ENCODE results near the gene CXADR. TPM values are rescaled to one million over a fixed set of nuclear protein-coding genes. Genes with fewer than 3 reads are reported as not detected.

Gene CXADR
- total RNA-seq, 1 experiment from 2014 or later = 51.7 TPM

GRCh38 chr21:17554679-17555465, 42.0 kb downstream of the CXADR start:
- Mint-ChIP-seq H3K4me3 (ENCODE audit: low read depth, unreplicated experiment) (no peak overlapping the region), H3K36me3 (ENCODE audit: insufficient read depth, unreplicated experiment) (peaks cover 4% of the 10 kb centered on the region)
- intact Hi-C loops (cut with micrococcal nuclease; ENCODE audit: unreplicated experiment) = no loop called here

GRCh38 chr21:17560377-17561025, 47.7 kb downstream of the CXADR start:
- Mint-ChIP-seq H3K4me1 (ENCODE audit: low read depth, unreplicated experiment) (peaks cover 11% of the 10 kb centered on the region), H3K4me3 (ENCODE audit: low read depth, unreplicated experiment) (no peak overlapping the region), H3K27ac (ENCODE audit: unreplicated experiment) (no peak overlapping the region), H3K9me3 (ENCODE audit: low read depth, unreplicated experiment) (no peaks in the 10 kb centered on the region), H3K36me3 (ENCODE audit: insufficient read depth, unreplicated experiment) (peaks cover 7% of the 10 kb centered on the region), H3K27me3 (ENCODE audit: unreplicated experiment) (no peaks in the 10 kb centered on the region)
- BruUV-seq (replicated peaks) = no TSS peak
- DNase-seq = no peak
- CTCF ChIA-PET = interaction anchor here (0.6 kb wide), 1 partner anchor 174 kb away, joined by 4 read pairs; no protein-coding TSS in a partner anchor
- TF ChIP-seq CTCF (IDR thresholded peaks at IDR 0.05; ENCODE audit: unreplicated experiment) = no peak
- intact Hi-C loops (cut with micrococcal nuclease; ENCODE audit: unreplicated experiment) = no loop called here

More at GRCh38 chr21:17554679-17555465, 42.0 kb downstream of the CXADR start:
- no peak for TF ChIP-seq CTCF (IDR thresholded peaks at IDR 0.05; ENCODE audit: unreplicated experiment)
- no peaks in the 10 kb centered on the region for H3K27me3 Mint-ChIP-seq (ENCODE audit: unreplicated experiment)
- no peak overlapping the region for H3K27ac Mint-ChIP-seq (ENCODE audit: unreplicated experiment)
- no peaks in the 10 kb centered on the region for H3K9me3 Mint-ChIP-seq (ENCODE audit: low read depth, unreplicated experiment)
- H3K4me1 Mint-ChIP-seq (ENCODE audit: low read depth, unreplicated experiment) = peaks cover 27% of the 10 kb centered on the region
- no peak for DNase-seq
- no TSS peak for BruUV-seq (replicated peaks)
- CTCF ChIA-PET = interaction anchor here (0.8 to 1.1 kb wide), 3 partner anchors 31 to 168 kb away, joined by 3 to 25 read pairs (median 3); no protein-coding TSS in a partner anchor

- no TSS peak for BruUV-seq (replicated peaks)
- no peaks in the 10 kb centered on the region for H3K9me3 Mint-ChIP-seq (ENCODE audit: low read depth, unreplicated experiment)
- H3K4me3 Mint-ChIP-seq (ENCODE audit: low read depth, unreplicated experiment) = no peak overlapping the region
- peaks cover 4% of the 10 kb centered on the region for H3K36me3 Mint-ChIP-seq (ENCODE audit: insufficient read depth, unreplicated experiment)
- no peaks in the 10 kb centered on the region for H3K27me3 Mint-ChIP-seq (ENCODE audit: unreplicated experiment)
- no peak for DNase-seq
- no peaks in the 10 kb centered on the region for H3K4me1 Mint-ChIP-seq (ENCODE audit: low read depth, unreplicated experiment)
- no peak overlapping the region for H3K27ac Mint-ChIP-seq (ENCODE audit: unreplicated experiment)
- TF ChIP-seq CTCF (IDR thresholded peaks at IDR 0.05; ENCODE audit: unreplicated experiment) = no peak
- CTCF ChIA-PET = no interaction called here
- intact Hi-C loops (cut with micrococcal nuclease; ENCODE audit: unreplicated experiment) = no loop called here
These were observed 57.9 kb downstream of the CXADR start for GRCh38 chr21:17570786-17571185.

- H3K4me3 Mint-ChIP-seq (ENCODE audit: low read depth, unreplicated experiment) = no peak overlapping the region
- no peak for DNase-seq
- CTCF ChIA-PET = no interaction called here
- H3K4me1 Mint-ChIP-seq (ENCODE audit: low read depth, unreplicated experiment) = no peaks in the 10 kb centered on the region
- intact Hi-C loops (cut with micrococcal nuclease; ENCODE audit: unreplicated experiment) = no loop called here
- H3K9me3 Mint-ChIP-seq (ENCODE audit: low read depth, unreplicated experiment) = no peaks in the 10 kb centered on the region
- peaks cover 4% of the 10 kb centered on the region for H3K36me3 Mint-ChIP-seq (ENCODE audit: insufficient read depth, unreplicated experiment)
- BruUV-seq (replicated peaks) = no TSS peak
- no peak for TF ChIP-seq CTCF (IDR thresholded peaks at IDR 0.05; ENCODE audit: unreplicated experiment)
- no peaks in the 10 kb centered on the region for H3K27me3 Mint-ChIP-seq (ENCODE audit: unreplicated experiment)
- no peak overlapping the region for H3K27ac Mint-ChIP-seq (ENCODE audit: unreplicated experiment)
These were observed 59.6 kb downstream of the CXADR start for GRCh38 chr21:17572431-17572830.

Measured in Calu3 (cell line).